HG03066 (cell line): ENCODE data around the gene GOLGA6A.
"Not testable (repeated sequence)": the region's sequence is repeated elsewhere in the genome, so short reads cannot be mapped to it uniquely, and the experiment has no call there.

Experiments used
- ATAC-seq: cut with Tn5 transposase; IDR thresholded peaks from one replicate; pipeline ENCODE4 v1.9.1; 2021; ENCODE audit warnings: low read depth; ENCODE audit not compliant: unreplicated experiment

The GOLGA6A gene

DNA sequence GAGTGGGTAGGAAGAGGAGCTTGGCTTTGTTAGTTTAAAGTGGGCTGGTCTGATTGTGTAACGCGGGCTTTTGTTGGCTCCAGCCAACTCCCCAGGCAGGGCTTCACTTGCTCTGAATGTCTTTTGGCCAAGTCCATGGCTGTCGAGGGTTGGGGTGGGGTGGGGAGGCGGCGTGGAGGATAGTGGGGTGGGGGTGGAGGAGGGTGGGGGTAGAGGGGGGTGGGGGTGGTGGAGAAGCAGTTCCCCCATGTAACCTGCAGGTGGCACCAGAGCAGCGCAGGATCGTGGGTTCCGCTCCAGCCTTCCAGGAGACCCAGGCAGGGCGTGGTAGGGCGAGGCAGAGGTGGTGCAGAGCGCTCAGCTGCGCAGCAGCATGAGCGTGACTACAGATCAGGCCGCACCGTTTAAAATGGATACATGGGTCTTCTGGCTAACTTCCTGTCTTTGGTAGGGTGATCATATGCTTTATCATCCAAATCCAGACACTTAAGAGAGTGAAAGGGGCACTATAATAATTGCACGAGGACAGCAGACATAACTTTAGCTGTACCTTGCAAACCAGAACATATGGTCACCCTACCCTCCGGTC lies 28.3 kb downstream of the GOLGA6A start:
- ATAC-seq: no peak

DNA sequence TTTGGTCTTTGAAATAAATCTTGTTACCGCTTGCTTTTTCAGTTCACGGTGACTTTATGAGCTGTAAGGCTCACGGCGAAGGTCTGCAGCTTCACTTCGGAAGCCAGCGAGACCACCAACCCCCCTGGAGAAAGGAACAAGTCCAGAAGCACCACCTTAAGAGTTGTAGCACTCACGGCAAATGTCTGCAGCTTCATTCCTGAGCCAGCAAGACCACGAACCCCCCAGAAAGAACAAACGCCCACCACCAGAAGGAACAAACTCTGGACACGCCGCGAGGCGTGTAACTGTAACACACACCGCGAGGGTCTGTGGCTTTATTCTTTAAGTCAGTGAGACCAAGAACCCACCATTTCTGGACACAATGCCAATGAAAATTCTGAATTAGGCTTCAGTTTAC lies 28.8 kb downstream of the GOLGA6A start:
- no peak for ATAC-seq

DNA sequence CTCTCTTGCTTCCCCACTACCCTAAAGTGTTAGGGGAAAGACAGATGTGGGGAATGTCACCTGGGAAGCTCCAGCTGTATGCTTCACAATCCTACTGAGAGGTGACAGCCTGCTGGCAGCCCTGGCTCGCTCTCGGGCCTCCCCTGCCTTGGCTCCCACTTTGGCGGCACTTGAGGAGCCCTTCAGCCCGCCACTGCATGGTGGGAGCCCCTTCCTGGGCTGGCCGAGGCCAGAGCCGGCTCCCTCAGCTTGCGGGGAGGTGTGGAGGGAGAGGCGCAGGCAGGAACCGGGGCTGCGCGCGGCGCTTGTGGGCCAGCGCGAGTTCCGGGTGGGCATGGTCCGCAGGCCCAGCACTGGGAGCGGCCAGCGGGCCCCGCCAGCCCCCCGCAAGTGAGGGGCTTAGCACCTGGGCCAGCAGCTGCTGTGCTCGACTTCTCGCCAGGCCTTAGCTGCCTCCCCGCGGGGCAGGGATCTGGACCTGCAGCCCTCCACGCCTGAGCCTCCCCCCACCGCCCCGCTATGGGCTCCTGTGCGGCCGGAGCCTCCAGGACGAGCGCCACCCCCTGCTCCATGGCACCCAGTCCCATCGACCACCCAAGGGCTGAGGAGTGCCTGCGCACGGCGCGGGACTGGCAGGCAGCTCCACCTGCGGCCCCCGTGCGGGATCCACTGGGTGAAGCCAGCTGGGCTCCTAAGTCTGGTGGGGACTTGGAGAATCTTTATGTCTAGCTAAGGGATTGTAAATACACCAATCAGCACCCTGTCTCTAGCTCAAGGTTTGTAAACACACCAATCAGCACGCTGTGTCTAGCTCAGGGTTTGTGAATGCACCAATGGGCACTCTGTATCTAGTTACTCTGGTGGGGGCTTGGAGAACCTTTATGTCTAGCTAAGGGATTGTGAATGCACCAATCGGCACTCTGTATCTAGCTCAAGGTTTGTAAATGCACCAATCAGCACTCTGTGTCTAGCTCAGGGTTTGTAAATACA lies 29.8 kb downstream of the GOLGA6A start:
- ATAC-seq: not testable (repeated sequence)

DNA sequence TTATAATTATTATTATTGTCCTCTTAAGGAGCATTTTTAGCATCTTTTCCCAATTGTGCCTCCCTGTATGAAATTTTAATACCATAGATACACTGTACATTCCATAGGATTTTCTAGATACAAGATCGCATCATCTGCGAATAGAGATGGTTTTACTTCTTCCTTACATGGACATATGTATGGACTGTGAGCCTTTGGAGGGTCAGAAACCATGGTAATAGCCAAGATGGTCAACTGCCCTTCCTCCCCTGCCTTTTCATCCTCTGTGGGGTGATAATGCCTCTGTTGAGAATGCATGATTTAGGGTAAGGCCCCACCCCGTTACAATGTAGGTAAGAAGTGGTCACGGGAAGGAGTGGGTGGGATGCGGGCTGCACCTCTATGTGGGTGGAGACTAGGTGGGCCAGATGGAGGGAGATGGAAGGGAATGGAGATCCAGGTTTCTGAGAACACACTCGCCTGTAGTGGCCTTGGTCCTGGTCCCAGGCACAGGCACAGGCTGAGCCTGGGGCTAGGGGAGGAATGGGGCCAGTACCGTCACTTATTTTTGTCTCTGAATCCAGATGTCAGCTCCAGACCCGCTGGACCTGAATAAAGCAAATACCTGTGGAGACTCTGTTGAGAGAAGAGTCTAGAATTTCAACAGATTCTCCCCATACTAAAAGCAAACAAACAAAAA lies 31.7 kb downstream of the GOLGA6A start:
- no peak for ATAC-seq

DNA sequence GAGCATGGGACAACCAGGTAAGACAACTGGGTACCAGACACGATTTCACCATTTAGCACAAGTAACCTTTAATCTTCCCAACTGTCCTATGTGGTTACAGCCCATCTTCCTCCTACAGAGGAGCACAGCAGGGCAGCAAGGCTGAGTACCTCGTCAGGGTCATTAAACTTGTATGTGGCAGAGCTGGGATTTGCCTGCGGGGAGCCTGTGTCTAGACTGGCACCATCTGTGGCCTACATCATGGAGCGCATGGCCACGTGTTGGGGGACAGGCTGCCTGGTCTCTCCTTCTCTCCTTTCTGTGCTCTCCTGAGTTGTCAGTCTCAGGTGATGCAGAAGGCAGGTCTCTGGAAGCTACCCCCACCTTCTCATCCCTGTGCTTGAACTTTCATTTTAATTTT lies 32.2 kb downstream of the GOLGA6A start:
- ATAC-seq: no peak

DNA sequence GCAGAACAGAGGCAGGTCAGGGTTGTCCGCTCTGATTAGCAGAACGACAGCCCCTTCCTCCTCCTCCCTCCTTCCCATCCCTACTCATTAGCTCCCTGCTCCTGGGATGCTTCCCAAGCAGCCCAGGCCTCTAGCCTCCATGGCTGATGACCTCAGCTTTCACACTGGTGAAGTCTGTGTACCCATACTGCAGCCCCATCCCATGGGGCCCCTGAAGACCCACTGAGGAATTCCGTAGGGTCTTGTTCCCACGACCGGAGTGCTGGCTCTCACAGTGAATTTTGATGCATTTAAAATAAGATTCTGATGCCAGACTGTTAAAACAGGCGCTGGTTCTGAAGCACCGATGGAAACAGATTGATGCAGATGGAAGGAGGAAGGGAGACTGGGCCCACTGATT lies 36.1 kb downstream of the GOLGA6A start:
- no peak for ATAC-seq

DNA sequence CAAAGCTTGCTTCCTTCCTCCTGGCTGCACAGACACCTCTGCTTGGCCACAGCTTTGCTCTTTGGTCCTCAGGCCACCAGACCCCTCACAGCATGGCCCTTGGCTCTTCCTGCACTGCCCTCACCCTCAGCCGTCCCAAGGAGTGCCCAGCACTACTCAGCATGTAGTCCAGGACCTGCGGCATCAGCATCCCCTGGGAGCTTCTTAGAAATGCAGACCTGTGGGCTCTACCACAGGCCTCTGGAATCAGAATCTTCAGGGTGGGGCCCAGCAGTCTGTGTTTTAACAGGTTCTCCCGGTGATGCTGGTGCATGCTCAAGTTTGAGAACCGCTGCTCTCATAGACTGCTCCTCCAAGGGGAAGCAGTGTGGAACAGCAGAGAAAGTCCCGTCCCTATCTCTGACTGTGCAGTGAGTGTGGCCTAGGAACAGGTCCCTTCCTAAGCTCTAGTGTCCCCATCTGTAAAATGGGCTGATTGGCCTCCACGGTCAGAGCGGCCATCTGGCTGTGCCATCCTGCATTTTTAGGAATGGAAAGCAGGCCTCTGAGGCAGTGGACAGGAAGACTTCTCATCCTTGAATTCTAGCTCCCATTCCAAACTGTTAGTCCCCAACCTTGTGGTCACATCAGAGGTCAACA lies 36.6 kb downstream of the GOLGA6A start:
- no peak for ATAC-seq

DNA sequence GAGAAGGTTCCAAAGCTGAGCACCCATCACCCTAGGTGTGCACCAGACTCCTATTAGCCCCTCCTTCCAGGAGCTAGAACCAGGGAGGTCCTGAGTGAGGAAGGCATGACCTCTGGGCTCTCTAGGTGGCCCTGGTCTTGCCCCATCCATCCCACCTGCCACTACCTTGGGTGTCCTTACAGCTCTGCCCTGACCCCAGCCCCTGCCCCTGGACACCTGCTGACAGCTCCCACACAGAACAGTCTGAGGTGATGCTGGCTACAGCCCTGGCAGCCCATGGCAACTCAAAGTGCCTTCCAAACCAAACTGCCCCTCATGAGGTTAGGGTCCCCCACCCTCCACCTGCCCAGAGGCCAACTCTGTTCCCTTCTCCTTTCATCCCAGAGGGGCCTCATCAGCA lies 37.2 kb downstream of the GOLGA6A start:
- ATAC-seq: no peak

DNA sequence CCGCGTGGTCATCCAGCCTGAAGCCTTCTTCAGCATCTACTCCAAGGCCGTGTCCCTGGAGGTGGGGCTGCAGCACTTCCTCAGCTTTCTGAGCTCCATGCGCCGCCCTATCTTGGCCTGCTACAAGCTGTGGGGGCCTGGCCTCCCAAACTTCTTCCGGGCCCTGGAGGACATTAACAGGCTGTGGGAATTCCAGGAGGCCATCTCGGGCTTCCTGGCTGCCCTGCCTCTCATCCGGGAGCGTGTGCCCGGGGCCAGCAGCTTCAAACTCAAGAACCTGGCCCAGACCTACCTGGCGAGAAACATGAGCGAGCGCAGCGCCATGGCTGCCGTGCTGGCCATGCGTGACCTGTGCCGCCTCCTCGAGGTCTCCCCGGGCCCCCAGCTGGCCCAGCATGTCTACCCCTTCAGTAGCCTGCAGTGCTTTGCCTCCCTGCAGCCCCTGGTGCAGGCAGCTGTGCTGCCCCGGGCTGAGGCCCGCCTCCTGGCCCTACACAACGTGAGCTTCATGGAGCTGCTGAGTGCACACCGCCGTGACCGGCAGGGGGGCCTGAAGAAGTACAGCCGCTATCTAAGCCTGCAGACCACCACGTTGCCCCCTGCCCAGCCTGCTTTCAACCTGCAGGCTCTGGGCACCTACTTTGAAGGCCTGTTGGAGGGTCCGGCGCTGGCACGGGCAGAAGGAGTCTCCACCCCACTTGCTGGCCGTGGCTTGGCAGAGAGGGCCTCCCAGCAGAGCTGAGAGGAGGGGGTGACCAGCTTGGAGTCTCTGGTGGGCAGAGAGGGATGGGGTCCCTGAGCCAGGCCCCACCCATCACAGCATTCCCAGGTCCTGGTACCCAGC lies 37.9 kb downstream of the GOLGA6A start:
- no peak for ATAC-seq

DNA sequence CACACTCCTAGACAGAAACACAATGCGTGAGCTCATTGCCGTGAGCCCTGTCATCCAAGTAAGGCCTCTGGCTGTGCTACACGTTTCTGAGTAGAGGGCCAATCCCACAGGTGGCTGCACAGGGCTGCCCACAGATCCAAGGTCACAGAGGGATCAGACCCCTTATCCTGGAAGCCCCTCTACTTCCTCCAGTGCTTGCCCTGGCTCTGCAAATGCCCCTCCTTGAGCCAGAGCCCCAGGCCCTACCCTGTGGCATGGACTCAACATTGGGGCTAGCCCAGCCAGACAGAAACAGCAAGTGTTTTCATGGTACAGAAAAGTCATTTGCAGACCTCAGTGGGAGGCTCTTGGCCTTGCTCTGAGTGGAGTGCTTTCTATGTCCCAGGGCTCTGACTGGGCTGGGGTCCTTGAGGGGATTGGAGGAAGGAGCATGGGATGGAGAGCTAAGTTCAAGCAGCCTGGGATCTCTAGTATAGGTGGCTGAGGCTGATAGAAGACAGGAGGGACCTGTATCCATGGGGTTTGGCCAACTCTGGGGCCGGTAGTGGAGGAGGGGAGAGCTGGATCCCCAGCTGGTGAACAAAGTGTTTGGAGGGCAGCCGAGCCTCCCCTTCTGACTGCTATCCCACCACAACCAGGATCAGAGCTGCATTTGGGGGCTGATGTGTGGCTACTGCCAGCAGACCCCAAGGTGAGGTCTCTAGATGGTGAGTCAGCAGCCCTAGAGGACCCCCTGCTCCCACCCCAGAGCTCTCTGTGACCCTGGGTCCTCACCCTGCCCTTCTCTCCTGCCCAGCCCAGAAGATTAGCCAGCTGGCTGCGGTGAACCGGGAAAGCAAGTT lies 38.7 kb downstream of the GOLGA6A start:
- no peak for ATAC-seq

DNA sequence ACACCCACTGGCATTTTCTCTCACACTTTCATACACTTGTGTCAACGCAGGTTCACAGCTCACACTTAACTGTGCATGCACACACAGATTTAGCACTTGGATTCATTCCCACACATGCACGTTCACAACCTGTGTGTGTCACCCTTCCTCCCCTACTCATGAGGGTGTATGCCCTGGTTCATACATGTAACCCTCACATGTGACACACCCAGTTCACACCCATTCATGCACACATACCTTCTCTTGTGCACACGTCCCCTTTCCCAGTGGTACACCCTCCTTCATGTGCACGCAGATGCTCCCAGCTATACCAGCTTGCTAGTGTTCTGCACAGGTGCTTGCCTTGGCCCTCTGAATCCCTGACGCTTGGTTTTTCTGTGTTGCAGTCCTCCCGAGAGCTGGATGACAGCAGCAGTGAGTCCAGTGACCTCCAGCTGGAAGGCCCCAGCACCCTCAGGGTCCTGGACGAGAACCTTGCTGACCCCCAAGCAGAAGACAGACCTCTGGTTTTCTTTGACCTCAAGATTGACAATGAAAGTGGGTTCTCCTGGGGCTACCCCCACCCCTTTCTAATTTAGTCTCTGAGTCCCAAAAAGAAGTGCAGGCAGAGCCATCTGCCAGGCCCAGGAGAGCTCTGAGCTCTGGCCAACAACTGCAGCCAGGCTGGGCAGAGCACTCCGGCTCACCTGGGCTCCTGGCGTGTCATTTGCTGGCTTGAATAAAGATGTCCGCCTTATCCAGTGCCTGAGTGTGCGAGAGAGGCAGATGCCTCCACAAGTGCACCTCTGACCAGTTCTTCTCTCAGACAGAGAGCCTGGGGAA lies 39.5 kb downstream of the GOLGA6A start:
- no peak for ATAC-seq

DNA sequence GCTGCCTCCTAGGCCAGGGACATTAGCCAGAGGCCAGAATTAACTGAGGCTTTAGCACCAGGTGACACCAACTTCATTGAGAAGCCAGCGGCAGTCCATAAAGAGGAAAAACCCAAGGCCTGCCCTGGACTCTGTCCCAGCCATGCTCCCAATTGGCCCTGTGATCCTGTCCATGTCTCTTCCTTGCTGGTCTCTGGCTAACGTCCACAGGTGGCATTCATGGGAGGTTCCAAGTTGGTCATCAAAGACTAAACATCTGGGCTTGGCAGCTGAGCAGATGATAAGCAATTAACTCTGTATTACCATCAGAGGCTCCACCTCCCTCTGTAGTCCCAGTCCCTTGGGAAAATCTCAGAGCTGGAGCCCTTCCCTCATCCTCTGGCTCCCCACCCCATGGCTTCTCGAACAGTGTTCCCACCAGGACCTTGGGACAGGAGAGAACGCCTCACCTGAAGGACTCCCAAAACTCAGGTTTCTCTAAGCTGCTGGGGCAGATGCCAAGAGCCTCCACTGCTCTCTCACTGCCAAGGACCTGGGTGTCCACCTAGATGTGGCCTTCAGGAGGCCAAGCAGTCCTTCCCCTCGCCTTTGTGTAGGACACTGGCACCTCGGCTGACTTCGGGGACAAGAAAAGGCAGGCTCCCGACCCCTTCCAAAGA lies 40.4 kb downstream of the GOLGA6A start:
- ATAC-seq: no peak

DNA sequence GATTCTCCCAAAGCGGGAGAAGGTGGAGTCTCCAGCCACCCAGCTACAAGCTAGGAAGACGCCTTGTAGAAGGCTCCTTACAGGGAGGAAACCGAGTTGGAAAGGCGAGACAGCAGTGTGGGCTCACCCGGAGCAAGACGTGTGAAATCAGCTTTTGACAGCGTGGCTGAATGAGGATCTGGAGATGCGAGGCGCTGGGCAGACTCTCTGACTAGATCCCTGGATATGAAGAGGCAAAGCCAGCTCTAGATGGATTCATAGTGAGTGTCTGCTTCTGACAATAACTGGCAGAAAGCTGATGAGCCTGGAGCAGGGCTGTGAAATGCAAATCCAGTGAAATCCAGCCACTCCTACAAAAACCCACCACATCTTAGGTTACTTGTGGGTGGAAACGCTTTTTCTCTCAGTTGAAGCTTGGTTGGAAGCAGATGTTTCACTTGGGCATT lies 41.0 kb downstream of the GOLGA6A start:
- no peak for ATAC-seq

DNA sequence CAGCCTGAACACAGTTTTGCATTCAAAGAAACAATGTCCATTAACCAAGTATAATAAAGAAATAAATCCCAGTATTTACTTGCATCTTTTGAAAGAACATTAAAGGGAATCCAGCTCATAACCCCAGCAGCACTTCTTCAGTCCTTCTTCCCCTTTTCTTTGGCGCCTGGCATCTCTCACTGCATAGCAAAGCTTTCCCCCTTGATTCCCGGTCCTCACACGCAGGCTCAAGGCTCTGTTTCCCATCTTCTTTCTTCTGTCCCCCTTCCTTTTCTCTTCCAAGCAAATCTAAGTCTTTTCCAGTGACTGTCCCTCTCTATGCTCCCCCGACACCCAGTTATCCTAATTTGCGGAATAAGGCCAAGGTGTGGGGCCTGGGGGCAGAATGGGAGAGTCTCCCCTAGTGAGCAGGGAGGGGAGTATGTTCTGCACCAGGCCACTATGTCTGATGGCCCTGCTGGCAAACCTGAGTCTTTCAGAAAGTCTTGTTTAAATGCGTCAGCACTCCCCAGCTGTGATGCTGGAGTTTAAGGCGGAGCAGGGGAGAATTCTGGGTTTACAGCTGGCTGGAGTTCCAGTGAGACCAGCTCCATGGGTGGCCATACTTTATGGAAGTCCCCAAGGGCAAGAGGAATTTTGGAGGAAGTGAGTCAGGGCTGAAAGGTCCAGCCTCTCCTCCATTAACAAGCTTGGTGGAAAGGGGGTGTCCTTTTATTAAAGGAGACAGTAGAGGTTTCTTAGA lies 42.1 kb downstream of the GOLGA6A start:
- ATAC-seq: no peak

DNA sequence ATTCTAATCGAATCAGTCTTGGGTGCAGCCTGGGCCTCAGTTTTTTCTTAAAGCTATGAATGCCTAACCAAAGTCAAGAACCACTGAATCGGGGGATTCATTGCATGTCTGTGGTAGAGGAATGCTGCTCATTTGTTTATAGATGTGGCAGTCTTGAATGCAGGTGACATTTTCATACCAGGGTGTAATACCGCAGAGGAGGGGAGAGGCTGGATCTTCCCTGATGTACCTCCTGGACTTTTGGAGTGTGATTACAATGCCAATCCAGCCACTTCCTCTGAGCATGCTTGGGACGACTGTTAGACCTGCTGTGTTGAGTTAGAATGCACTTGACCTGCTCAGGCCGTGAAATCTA lies 42.7 kb downstream of the GOLGA6A start:
- ATAC-seq: no peak

DNA sequence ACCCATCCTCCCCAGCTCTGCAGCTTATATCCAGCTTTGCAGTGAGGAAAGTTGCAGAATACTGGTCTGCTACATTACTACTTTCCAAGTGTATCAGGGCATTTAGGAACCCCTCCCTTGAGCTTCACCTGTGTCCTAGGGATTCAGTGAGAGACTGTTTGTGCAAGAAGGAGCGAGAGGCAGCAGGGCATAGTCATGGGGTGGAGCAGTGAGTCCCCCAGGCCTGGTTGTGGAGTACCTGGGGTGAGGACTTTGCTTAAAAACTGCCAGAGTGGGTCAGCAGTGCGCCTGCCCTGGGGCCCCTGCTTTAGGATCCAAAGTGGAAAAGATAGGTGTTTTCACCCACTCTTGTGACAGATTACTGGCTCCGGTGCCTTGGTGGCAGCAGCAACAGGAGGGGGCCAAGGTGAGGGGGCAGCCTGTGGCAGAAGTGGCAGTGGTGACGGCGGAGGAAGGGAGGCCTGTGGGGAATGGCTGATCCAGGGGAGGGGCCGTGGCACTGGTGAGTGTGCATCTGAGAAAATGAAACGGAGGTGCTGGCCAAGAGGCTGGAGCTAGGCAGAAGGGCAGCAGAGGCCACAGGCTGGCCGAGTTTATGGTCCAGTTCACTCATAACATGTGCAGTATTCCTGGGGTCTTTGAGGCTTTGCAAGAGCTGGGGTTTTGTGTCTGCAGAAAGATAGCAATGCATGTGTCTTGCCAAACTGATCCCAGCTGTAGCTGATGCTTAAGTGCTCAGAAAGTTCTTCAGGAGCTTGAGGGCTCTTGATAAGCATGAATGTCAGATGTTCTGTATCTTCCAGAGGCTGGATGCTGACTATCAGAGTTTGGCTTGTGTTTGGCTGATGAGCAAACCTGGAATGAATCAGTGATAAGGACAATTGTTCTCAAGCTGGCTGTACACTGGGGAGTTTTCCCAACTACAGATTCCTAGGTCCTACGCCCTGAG lies 43.4 kb downstream of the GOLGA6A start:
- ATAC-seq: no peak
